ENCODE measurements around the gene KCNIP2. TPM values are rescaled to one million over a fixed set of nuclear protein-coding genes. Genes with fewer than 3 reads are reported as not detected.

KCNIP2 gene
- total RNA-seq, 1 donor from 2014 or later: 2.5 TPM

DNA sequence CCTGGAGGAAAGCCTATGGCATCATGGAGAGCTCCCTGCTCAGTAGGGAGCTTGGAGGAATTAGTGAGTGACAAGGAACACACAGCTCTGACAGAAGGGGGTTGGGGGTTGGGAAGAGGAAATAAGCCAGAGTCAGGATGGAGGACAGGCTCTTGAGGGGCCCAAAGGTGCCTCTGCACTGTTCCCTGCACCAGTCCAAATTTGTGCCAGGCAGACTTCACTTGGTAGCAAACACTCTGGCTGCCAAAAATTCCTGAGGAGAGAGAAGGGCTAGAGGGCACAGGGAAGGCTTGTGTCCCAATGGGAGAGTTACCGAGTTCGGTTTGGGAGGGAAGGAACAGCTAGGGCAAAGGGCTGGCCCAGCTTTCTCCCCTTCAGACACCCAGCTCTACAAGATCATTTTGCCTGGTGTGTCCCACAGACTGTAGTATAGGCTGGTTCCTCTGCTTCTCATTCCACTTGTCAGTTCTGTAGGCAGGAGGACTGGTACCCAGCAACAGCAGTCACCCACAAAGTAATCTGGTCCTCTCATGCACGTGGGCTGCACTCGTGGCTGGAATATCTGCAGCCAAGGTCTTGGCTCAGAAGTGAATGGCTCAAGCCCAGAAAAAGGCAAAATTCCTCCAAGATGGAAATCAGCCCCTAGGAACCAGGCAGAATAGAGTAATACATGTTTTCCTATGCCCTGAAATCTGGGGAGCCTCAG lies 8.0 kb upstream of the KCNIP2 start:
- no peak for DNase-seq (ENCODE audit: low spot score)

DNA sequence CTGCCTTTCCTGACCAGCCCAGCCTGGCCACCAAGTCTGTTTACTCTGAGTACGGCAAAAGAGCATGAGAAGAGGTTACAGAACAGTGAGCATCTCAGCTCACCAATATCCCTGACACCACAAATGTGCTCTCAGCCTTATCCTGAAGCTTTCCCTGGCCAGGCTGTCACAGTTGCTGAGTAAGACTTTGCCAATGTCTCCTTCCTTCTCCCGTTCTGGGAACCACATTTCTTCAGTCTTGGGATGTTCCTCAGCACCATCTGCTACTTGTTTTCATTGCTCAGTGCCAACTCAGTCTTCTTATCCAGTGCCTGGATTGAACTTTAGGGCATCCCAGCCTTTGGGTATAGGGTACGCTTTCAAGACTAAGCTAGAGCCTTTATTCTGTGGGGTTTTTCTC lies 7.1 kb upstream of the KCNIP2 start:
- no peak for DNase-seq (ENCODE audit: low spot score)

GRCh38 chr10:101848894-101849351 lies 5.3 kb upstream of the KCNIP2 start:
- no peak for DNase-seq (ENCODE audit: low spot score)

- DNase-seq (ENCODE audit: low spot score): no peak
Measured at GRCh38 chr10:101848408-101848807, 4.8 kb upstream of the KCNIP2 start.

GRCh38 chr10:101845893-101846292 lies 2.3 kb upstream of the KCNIP2 start:
- DNase-seq (ENCODE audit: low spot score): no peak

DNA sequence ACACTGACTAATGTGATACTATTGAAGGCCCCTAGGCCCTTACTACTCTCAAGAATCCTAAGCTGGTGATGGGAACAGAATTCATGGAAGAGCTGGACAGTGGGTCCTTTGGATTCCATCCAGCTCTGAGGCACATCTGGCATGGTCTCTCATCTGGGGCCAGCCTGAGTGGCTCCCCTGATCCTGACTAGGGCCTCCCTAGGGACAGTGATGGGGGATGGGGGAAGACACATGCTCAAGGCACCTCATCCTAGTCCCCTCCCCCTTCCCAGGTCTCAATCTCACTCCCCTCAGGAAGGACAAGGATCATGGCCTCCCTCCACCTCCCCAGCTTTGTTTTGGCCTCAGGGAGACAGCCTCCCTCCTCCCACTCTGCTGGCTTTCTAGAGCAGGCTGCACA lies 1.8 kb downstream of the KCNIP2 start:
- no peak for DNase-seq (ENCODE audit: low spot score)

GRCh38 chr10:101840741-101841453 lies 2.7 kb downstream of the KCNIP2 start:
- peak; percentile 75 for DNase-seq (ENCODE audit: low spot score)

DNA sequence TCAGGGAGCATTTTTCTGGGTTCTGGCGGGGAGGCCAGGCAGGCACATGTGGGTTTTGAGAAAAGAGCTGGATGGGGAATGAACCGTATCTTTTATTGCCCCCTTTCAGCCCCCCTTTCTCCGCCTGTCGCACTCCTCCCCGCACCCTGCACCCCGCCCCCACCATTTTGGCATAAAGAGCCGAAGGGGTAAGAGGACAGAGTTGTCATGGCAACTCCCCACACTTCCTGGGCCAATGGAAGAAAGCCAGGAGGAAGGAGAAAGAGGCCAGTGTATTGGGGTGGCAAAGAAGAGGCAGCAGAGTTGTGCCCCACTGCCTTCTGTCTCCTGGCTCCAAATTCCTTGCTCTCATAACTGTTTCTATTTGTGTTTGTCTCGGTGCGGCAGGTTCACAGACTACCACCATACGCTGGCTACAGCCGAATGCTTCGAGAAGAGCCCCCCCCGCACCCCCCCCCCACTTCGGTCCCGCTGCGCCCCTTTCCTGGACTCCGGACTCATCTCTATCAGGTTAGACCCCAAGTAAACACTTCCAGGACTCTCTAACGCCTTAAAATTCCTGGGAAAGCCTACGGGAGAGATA lies 3.4 kb downstream of the KCNIP2 start:
- DNase-seq (ENCODE audit: low spot score): no peak

DNA sequence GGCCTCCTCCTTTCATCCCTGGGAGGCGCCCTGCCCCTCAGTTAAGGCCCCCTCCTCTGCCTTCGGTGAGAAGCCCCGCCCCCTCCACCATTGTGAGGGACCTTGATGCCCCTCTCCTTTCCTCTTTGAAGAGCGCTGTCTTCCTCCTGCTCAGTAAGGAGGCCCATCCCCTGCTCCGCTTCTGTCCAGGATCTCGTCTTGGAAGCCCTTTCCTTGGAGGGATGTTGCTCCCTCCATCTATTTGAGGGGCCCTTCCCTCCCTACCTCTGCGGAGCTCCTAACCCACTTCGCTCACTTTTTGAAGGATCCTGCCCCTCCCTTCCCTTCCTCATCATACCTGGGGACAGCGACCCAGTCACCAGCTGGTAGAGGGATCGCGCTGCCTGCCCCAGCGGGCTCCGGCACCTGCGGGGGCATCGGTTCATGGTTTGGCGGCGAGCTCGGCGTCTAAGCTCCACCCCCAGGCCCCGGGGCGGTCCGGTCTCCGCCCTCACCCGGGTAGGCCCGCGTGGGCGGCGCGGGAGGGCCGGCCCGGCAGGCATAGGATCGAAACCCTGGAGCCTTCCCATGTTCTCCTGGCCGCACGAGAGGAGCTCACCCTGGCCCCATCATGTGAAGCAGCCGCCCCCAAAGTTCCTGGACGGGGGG lies 4.1 kb downstream of the KCNIP2 start:
- DNase-seq (ENCODE audit: low spot score): no peak

DNA sequence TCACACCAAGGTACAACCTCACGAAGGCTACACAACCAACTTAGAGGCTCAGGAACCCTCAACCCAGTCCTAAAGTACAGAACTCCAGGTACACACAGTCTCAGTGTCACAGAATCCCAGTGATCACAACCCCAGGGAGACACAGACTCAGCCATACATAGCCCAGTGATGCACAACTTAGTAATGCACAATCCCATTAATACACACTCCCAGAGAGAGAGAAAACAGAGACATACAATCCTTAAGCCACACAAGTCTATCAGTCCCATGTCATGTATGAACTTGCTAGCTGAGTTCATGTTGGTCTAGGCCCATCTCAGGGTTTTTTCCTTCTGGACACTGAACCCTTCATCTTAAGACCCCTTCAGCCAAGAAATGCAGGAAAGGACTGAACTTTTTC lies 4.6 kb downstream of the KCNIP2 start:
- no peak for DNase-seq (ENCODE audit: low spot score)

DNA sequence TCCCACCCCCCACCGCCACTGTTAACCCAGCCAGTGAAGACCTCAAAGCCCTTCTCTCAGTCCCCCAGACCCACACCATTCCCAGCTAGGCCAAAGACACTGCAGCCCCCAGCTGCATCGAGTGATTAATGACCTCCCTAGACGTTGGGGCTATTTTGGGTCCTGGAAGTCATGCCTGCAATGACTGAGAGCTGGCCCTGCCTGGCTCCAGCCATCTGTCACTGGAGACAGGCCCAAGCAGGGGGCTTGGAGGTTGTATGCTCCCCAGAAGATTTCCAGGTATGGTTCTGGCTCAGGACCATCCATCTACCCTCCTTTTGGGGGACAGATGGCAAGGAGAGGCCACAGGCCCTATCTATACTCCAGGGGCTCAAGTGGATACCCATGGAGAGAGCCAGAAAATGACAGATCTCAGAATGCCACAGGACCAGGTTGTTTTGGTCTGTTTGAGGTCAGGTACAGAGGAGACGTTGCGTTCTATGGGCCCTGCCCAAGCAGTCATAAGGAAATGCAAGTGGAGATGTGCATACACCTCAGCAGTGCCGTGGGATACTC lies 5.1 kb downstream of the KCNIP2 start:
- DNase-seq (ENCODE audit: low spot score): no peak

DNA sequence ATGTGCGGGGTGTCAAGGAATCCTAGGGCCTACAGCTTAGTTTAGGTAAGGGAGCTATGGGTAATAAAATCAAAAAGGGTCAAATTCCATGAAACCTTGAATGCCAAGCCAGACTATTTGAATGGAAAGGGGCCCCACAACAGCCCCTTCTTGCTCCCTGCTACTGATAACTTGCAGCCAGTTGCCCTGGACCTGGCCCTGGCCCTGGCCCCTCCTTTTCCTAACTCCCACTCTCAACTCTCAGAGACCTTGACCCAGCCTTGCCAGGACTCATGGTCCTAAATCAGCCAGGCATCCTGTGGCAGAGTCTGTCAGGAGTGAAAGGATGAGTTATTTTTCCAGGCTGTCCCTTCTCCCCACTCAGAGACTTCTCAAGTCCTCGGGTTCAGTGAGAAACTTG lies 5.9 kb downstream of the KCNIP2 start:
- no peak for DNase-seq (ENCODE audit: low spot score)

GRCh38 chr10:101835362-101835761 lies 8.2 kb downstream of the KCNIP2 start:
- no peak for DNase-seq (ENCODE audit: low spot score)

DNA sequence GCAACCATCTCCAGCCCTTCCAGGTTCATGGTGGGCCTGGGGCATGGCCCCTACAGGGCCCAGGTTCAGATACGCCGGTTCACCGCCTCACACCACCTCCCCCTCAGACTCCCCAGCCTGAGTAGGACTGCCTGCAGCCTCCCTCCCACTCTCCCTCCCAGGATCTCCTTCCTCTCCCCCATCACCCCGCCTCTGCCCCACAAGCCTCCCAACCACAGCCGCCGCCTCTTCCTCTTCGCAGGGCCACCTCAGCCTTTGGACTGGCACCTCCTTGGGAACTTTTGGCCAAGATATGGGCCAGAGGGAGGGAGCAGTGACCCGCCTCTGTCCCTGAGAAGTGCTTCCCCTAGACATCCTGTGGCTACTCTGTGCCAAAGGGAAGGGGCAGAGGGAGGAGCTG lies 9.3 kb downstream of the KCNIP2 start:
- no peak for DNase-seq (ENCODE audit: low spot score)

- DNase-seq (ENCODE audit: low spot score): no peak
Measured at GRCh38 chr10:101833466-101833865, 10.1 kb downstream of the KCNIP2 start.

DNA sequence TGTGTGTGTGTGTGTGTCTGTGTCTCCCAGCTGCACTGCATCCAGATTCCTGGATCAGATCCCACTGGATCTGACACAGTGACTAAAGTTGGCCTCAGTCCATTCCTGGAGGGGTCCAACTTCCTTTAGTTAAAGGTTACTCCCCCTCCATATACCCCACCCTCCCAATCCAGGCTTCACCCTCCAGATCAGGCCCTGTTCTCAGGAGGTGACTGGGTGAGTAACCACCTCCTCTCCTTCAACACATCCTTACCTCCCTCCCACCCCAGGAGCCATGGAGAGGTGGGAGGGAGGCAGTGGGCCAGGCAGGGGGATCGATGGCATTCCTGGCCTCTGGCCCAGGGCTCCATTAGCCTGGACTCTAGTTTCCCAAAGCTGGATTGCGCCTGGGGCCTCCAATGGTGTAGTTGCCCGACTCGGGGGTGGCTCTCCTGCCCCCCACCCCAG lies 11.3 kb downstream of the KCNIP2 start:
- DNase-seq (ENCODE audit: low spot score): no peak

DNA sequence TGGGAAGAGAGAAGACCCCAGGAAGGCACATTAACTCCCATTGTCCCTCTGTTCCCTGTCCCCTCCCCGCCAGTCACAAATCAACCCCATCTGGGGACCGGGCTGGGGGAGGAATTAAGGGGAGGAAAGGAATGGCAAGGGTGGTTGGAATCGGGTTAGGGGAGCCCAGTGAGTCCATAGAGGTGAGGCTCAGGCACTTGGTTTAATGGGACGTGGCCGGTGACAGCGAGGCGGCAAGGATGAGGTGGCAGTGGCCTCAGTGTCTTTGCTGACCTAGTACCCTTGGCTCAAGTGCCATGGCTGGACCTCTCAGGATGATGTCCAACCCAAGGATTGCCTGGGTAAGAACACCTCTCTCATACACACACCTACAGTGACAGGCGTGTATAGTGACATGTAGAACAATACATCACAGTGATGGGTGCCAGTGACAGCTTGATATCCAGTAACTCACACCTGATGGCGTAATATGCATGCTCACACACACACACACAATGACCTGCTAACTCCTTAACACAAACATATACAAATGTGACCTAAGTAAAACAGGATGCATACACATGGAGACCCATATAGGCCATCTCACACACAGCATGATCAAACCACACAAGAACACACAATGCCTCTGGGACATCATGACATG lies 12.3 kb downstream of the KCNIP2 start:
- no peak for DNase-seq (ENCODE audit: low spot score)

DNA sequence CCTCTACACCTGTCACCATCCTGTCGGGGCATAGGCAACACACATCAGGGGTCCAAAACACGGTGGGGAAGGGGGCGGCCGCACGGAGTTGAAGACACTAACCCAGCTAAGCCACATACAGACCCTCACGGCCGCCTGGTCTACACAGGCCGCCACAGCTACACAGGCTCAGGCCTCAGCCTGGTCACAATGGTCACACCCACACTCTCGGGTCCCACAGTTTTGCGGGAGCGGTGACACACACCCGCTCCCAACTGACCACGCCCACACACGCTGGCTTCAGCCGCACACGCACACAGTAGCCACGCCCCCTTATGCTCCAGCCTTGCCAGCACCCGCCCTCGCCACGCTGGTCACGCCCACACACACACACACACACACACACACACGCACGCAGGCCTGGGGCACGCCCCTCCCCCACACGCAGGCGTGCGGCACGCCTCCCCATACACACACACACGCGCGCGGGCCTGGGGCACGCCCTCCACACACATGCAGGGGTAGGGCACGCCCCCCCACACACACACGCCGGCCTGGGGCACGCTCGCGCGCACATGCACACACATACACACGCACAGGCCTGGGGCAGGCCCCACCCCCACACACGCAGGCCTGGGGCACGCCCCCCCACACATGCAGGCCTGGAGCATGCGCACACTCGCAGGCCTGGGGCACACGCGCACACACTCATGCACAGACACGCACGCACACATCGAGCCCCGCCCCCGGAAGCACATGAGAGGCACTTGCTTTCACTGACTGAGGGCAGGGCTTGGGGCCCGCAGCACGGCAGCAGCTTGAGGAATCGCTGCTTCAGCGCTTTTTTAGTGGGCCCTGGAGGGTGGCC lies 13.1 kb downstream of the KCNIP2 start:
- DNase-seq (ENCODE audit: low spot score): peak; percentile 90

GRCh38 chr10:101829561-101830315 lies 13.9 kb downstream of the KCNIP2 start:
- DNase-seq (ENCODE audit: low spot score): peak; percentile 37
